GM19463 (cell line): Measurements from ENCODE around the gene SPDYE2.
"Not testable (repeated sequence)": the region's sequence is repeated elsewhere in the genome, so short reads cannot be mapped to it uniquely, and the experiment has no call there.

Experiments used
- ATAC-seq: cut with Tn5 transposase; IDR thresholded peaks from one replicate; pipeline ENCODE4 v1.9.1; 2021; ENCODE audit warnings: mild to moderate bottlenecking, moderate library complexity; ENCODE audit not compliant: unreplicated experiment

The SPDYE2 gene

GRCh38 chr7:102550808-102551422, at the start of gene SPDYE2:
SPDYE2 (plus strand) TSS chr7:102551226; CDS start chr7:102553256, 2,030 bp downstream.
- ATAC-seq, result not testable (repeated sequence)

GRCh38 chr7:102503141-102503540, 47.9 kb upstream of the SPDYE2 start:
- ATAC-seq, result not testable (repeated sequence)

- not testable (repeated sequence) for ATAC-seq
These were observed 45.5 kb upstream of the SPDYE2 start for GRCh38 chr7:102505298-102506185.

- ATAC-seq, result not testable (repeated sequence)
These were observed 43.5 kb upstream of the SPDYE2 start for GRCh38 chr7:102507410-102508088.

GRCh38 chr7:102510575-102510974, 40.5 kb upstream of the SPDYE2 start:
- not testable (repeated sequence) for ATAC-seq

- ATAC-seq, result peak; percentile 48
These were observed 39.0 kb upstream of the SPDYE2 start for GRCh38 chr7:102511860-102512522.

GRCh38 chr7:102512642-102513221, 38.3 kb upstream of the SPDYE2 start:
- not testable (repeated sequence) for ATAC-seq

GRCh38 chr7:102514881-102515721, 35.9 kb upstream of the SPDYE2 start:
- ATAC-seq, result peak; percentile 56

- ATAC-seq, result not testable (repeated sequence)
These were observed 35.1 kb upstream of the SPDYE2 start for GRCh38 chr7:102515889-102516288.

- not testable (repeated sequence) for ATAC-seq
These were observed 34.1 kb upstream of the SPDYE2 start for GRCh38 chr7:102516951-102517350.

GRCh38 chr7:102517550-102518147, 33.4 kb upstream of the SPDYE2 start, which contains the start of gene RASA4B:
RASA4B (minus strand) TSS chr7:102517777; CDS start chr7:102517710, 67 bp downstream.
- peak; percentile 76 for ATAC-seq

GRCh38 chr7:102520797-102521196, 30.2 kb upstream of the SPDYE2 start:
- not testable (repeated sequence) for ATAC-seq

- not testable (repeated sequence) for ATAC-seq
These were observed 26.2 kb upstream of the SPDYE2 start for GRCh38 chr7:102524803-102525202.

- not testable (repeated sequence) for ATAC-seq
These were observed 23.8 kb upstream of the SPDYE2 start for GRCh38 chr7:102527182-102527581.

- ATAC-seq, result not testable (repeated sequence)
These were observed 22.9 kb upstream of the SPDYE2 start for GRCh38 chr7:102527822-102528793.

GRCh38 chr7:102531583-102531982, 19.4 kb upstream of the SPDYE2 start:
- not testable (repeated sequence) for ATAC-seq

- not testable (repeated sequence) for ATAC-seq
These were observed 18.9 kb upstream of the SPDYE2 start for GRCh38 chr7:102532127-102532526.
